ENCODE data around the gene TMCO4.

The TMCO4 gene

GRCh38 chr1:19682257-19682656, 117.5 kb downstream of the TMCO4 start:
- no peak for DNase-seq

GRCh38 chr1:19680644-19681043, 119.1 kb downstream of the TMCO4 start:
- DNase-seq: no peak

GRCh38 chr1:19679691-19680090, 120.0 kb downstream of the TMCO4 start:
- no peak for DNase-seq

- DNase-seq: no peak
Measured at GRCh38 chr1:19678931-19679453, 120.7 kb downstream of the TMCO4 start.

- no peak for DNase-seq
Measured at GRCh38 chr1:19678493-19678892, 121.2 kb downstream of the TMCO4 start.

GRCh38 chr1:19676438-19676922, 123.2 kb downstream of the TMCO4 start:
- DNase-seq: peak; percentile 39

- DNase-seq: no peak
Measured at GRCh38 chr1:19675797-19676196, 123.9 kb downstream of the TMCO4 start.

- no peak for DNase-seq
Measured at GRCh38 chr1:19672237-19672636, 127.5 kb downstream of the TMCO4 start.

GRCh38 chr1:19670787-19671186, 128.9 kb downstream of the TMCO4 start:
- no peak for DNase-seq

- no peak for DNase-seq
Measured at GRCh38 chr1:19668888-19669287, 130.8 kb downstream of the TMCO4 start.

- DNase-seq: no peak
Measured at GRCh38 chr1:19665496-19666465, 133.9 kb downstream of the TMCO4 start.

- no peak for DNase-seq
Measured at GRCh38 chr1:19665186-19665495, 134.6 kb downstream of the TMCO4 start.

- DNase-seq: no peak
Measured at GRCh38 chr1:19664453-19665185, 135.1 kb downstream of the TMCO4 start, which contains the start of gene HTR6. TSS of gene HTR6 (plus strand) at chr1:19664875. CDS start at chr1:19665754, 879 bp downstream.

GRCh38 chr1:19662313-19662712, 137.4 kb downstream of the TMCO4 start:
- no peak for DNase-seq

- no peak for DNase-seq
Measured at GRCh38 chr1:19661721-19662228, 137.9 kb downstream of the TMCO4 start.

GRCh38 chr1:19658186-19658585, 141.5 kb downstream of the TMCO4 start:
- no peak for DNase-seq

- no peak for DNase-seq
Measured at GRCh38 chr1:19657511-19657910, 142.2 kb downstream of the TMCO4 start.

- no peak for DNase-seq
Measured at GRCh38 chr1:19656780-19657466, 142.8 kb downstream of the TMCO4 start.

GRCh38 chr1:19656134-19656779, 143.5 kb downstream of the TMCO4 start:
- no peak for DNase-seq

GRCh38 chr1:19655718-19656080, 144.0 kb downstream of the TMCO4 start:
- DNase-seq: no peak

GRCh38 chr1:19654886-19655717, 144.6 kb downstream of the TMCO4 start:
- DNase-seq: no peak
